Measurements from ENCODE around the gene BNIPL.
A peak's percentile ranks its signal among the peaks of the same experiment; 100 is the strongest.

BNIPL gene

GRCh38 chr1:151060007-151060656 lies 23.7 kb downstream of the BNIPL start, which contains the start of gene MLLT11:
MLLT11 (plus strand) TSS chr1:151060397; CDS start chr1:151067225, 6,828 bp downstream.
- DNase-seq, result no peak

- DNase-seq, result no peak
Measured at GRCh38 chr1:151060657-151061421, 24.5 kb downstream of the BNIPL start.

- DNase-seq, result no peak
Measured at GRCh38 chr1:151061704-151062103, 25.3 kb downstream of the BNIPL start.

- DNase-seq, result no peak
Measured at GRCh38 chr1:151062741-151063371, 26.5 kb downstream of the BNIPL start.

GRCh38 chr1:151065089-151065645 lies 28.8 kb downstream of the BNIPL start:
- DNase-seq, result no peak

- DNase-seq, result no peak
Measured at GRCh38 chr1:151067185-151067584, 30.8 kb downstream of the BNIPL start.

GRCh38 chr1:151069103-151069486 lies 32.7 kb downstream of the BNIPL start:
- no peak for DNase-seq

- peak; percentile 73 for DNase-seq
Measured at GRCh38 chr1:151070474-151071276, 34.3 kb downstream of the BNIPL start, which contains the start of gene GABPB2. GABPB2 (plus strand) TSS chr1:151070761; CDS start chr1:151088190, 17,429 bp downstream.

GRCh38 chr1:151072224-151072623 lies 35.8 kb downstream of the BNIPL start:
- DNase-seq, result no peak

- no peak for DNase-seq
Measured at GRCh38 chr1:151085953-151086559, 49.7 kb downstream of the BNIPL start.

All from activated T-cell treated with anti-CD3 and anti-CD28 coated beads for 4 hours (primary cell).